K562 treated with DMSO at 1 percent for 24 hours (cell line): ENCODE measurements around the gene PRICKLE1. TPM values are rescaled to one million over a fixed set of nuclear protein-coding genes. Genes with fewer than 3 reads are reported as not detected.

Experiments used
- total RNA-seq: library from RNA; unstranded; fragments of 300-600 nt; gene quantifications from 2 replicates; pipeline ENCODE4 v1.2.3, GENCODE V29; 2022; ENCODE audit warnings: low read depth; ENCODE audit not compliant: insufficient read depth

The PRICKLE1 gene
- total RNA-seq, result 0.27 and 1.5 TPM in 2 replicates

DNA sequence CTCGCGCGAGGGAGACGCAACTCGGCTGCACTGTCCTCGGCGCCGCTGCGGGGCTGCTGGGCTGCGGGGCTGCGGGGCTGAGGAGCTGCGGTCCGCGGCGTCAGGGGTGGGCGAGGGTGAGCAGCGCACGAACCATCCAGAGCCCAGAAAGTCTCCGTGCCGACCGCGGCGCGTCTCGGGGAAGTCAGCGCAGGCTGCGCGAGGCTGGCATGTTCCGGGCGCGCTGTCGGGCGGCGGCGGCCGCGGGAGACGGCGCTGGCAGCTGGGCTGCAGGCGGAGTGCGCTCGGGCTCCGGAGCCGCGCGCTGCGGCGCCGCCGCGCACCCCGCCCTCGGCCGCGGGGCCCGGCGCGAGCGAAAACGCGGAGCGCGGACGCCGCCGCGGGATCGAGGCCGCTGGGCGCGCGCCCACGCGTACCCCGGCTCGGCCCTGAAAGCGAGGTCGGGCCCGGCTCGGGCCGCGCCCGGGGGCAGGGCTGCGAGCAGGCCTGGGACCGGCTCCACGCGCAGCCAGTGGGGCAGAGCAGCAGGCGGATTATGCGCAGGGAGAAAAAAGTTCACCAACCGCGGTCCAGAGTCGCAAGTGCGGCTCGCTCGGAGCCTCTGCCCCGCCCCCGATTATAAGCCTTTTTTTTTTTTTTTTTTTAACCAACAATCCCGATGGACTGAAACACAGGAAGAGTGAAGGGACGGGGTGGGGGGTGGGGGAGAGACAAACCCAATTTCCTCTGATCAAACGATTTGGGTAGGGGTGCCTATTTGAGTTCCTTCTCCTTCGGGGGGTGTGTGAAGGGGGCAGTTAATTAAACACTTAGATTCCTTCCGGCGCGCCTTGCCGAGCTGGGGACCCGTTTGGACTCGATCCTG is at the start of gene PRICKLE1:
Gene PRICKLE1 (minus strand): TSS at position 282 of the 865 bp plus-strand sequence. CDS start 117,230 bp downstream, outside the sequence.

